ENCODE measurements around the gene SNRPN. TPM values are rescaled to one million over a fixed set of nuclear protein-coding genes. Genes with fewer than 3 reads are reported as not detected.
A peak's percentile ranks its signal among the peaks of the same experiment; 100 is the strongest.

The SNRPN gene
- total RNA-seq, 1 donor from 2014 or later: 164 TPM

DNA sequence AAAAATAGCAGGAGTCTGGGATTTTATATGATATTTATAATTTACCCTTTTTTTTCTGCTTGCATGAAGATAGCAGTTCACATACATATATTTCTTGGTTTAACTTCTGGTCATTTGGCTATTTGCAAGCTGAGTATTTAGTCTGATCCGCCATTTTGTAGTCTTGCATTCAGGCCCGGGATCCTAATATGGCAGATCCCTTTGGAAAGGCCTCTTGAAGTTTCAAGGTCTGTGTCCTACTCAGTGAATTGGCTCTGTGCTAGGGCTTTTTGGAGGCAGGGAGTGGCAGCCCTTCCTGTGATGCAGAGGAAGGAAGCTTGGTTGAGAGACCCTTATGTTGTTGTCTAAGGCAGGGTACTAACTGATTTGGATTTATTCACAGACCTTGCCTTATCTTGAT is 2.9 kb downstream of the SNRPN start:
- peaks cover 13% of the 10 kb centered on the region for H3K4me1 Mint-ChIP-seq
- peaks cover 4% of the 10 kb centered on the region for H3K36me3 Mint-ChIP-seq
- no peak for DNase-seq (ENCODE audit: low spot score in 2 of 2, unreplicated experiment in 2 of 2)
- no peak for TF ChIP-seq CTCF (IDR thresholded peaks at IDR 0.05; ENCODE audit: unreplicated experiment)
- peaks cover 6% of the 10 kb centered on the region for H3K9me3 Mint-ChIP-seq
- peak overlapping the region; percentile 94 for H3K27ac Mint-ChIP-seq
- H3K27me3 Mint-ChIP-seq (ENCODE audit: low read depth): no peaks in the 10 kb centered on the region
- peak overlapping the region; percentile 90 for H3K4me3 Mint-ChIP-seq

- Mint-ChIP-seq H3K36me3 (peaks cover 18% of the 10 kb centered on the region), H3K27me3 (ENCODE audit: low read depth) (no peaks in the 10 kb centered on the region), H3K4me1 (peaks cover 9% of the 10 kb centered on the region), H3K9me3 (peaks cover 20% of the 10 kb centered on the region), H3K4me3 (no peak overlapping the region), H3K27ac (peak overlapping the region; percentile 36)
- TF ChIP-seq CTCF (IDR thresholded peaks at IDR 0.05; ENCODE audit: unreplicated experiment): no peak
- no peak for DNase-seq (ENCODE audit: low spot score in 2 of 2, unreplicated experiment in 2 of 2)
These were observed 7.2 kb downstream of the SNRPN start for GRCh38 chr15:24961967-24962366.

DNA sequence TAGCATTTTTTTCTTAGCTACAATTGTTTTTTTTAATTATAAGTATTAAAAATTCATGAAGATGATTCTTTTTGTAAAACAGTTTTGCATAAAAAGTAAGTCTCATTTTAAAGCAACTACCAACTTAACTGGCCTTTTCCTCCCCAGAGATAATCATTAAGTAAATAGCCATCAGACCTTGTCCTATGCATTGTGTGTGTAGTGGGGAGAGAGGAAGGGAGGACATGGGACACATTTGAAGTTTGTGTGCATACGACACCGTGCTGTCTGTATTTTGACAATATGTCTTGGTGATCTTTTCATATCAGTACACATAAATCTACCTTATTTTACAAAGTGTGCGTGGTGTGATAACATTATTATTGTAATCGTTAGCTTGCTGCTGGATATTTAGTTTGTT is 8.1 kb downstream of the SNRPN start:
- DNase-seq (ENCODE audit: low spot score in 2 of 2, unreplicated experiment in 2 of 2): no peak
- Mint-ChIP-seq H3K4me1 (peaks cover 6% of the 10 kb centered on the region), H3K4me3 (no peak overlapping the region), H3K9me3 (peaks cover 22% of the 10 kb centered on the region), H3K27me3 (ENCODE audit: low read depth) (no peaks in the 10 kb centered on the region), H3K36me3 (peaks cover 22% of the 10 kb centered on the region), H3K27ac (no peak overlapping the region)
- TF ChIP-seq CTCF (IDR thresholded peaks at IDR 0.05; ENCODE audit: unreplicated experiment): no peak

DNA sequence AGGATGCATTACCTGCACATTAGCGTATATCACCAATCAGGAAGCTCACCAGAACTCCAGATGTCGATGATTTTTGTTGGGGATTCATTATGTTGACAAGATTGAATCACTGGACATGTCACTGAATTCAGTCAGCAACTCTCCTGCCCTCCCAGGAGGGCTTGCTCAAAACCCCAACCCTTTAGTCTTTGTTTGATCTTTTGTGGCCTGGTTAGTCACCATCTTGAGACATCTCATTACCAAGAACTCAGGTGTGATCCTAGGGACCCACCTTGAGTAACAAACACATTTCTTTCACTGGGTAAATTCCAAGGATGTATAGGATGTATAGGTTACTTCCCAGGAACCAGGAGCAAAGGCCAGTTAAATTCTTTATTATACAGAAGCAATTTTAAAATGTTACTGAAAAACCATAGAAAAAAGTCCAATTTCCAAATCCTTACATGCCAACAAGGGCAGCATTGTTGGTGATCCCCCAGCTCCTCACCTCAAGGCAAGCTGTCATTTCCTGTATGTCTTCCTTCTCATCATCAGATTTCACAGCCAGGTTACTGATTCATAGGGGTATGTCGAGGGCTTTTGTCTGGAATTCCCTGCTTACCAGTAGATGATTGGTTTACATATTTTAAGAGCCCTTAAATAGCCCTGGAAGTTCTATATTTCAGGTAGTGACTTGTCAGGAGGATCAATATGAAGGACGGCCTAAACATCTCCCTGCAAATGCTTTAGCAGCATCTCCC is 11.7 kb downstream of the SNRPN start:
- Mint-ChIP-seq H3K9me3 (peaks cover 21% of the 10 kb centered on the region), H3K4me3 (no peak overlapping the region), H3K27ac (no peak overlapping the region), H3K4me1 (no peaks in the 10 kb centered on the region), H3K36me3 (peaks cover 26% of the 10 kb centered on the region), H3K27me3 (ENCODE audit: low read depth) (no peaks in the 10 kb centered on the region)
- no peak for DNase-seq (ENCODE audit: low spot score in 2 of 2, unreplicated experiment in 2 of 2)
- TF ChIP-seq CTCF (IDR thresholded peaks at IDR 0.05; ENCODE audit: unreplicated experiment): no peak

- Mint-ChIP-seq H3K4me3 (no peak overlapping the region), H3K36me3 (peaks cover 34% of the 10 kb centered on the region), H3K27ac (no peak overlapping the region), H3K27me3 (ENCODE audit: low read depth) (no peaks in the 10 kb centered on the region), H3K4me1 (no peaks in the 10 kb centered on the region), H3K9me3 (peaks cover 20% of the 10 kb centered on the region)
- no peak for TF ChIP-seq CTCF (IDR thresholded peaks at IDR 0.05; ENCODE audit: unreplicated experiment)
- no peak for DNase-seq (ENCODE audit: low spot score in 2 of 2, unreplicated experiment in 2 of 2)
These were observed 16.3 kb downstream of the SNRPN start for GRCh38 chr15:24971052-24971451.
